GM23338 (cell line): ENCODE results near the gene MAP1LC3A. TPM values are rescaled to one million over a fixed set of nuclear protein-coding genes. Genes with fewer than 3 reads are reported as not detected.

Experiments
- NANOG ChIP-seq: IDR thresholded peaks from 2 replicates; pipeline ENCODE4 v1.6.1; 2016; ENCODE audit warnings: antibody characterized with exemption, borderline replicate concordance
- ZNF114 ChIP-seq: fragments of 250-450 bp; sonication (Bioruptor Pico); IDR thresholded peaks from 2 replicates; pipeline ENCODE4 v1.5.0; 2020; ENCODE audit warnings: mild to moderate bottlenecking, moderate library complexity
- polyA plus RNA-seq: library from polyadenylated mRNA; unstranded; fragments of >200 nt; fragmentation: Nextera tagmentation; extraction: Ambion mirVana; gene quantifications from 2 replicates; pipeline ENCODE4 v1.2.1, GENCODE V29; 2016
- total RNA-seq: library from RNA; depleted of rRNA; stranded (reverse); fragments of >200 nt; shearing (Covaris generic); gene quantifications from 2 replicates; pipeline ENCODE4 v1.2.3, GENCODE V29; 2014
- TF ChIP-seq, protein P1 (sequence below): fragments of 250-450 bp; sonication (Bioruptor Pico); IDR thresholded peaks from 2 replicates; pipeline ENCODE4 v1.5.0; 2020; ENCODE audit warnings: mild to moderate bottlenecking, moderate library complexity
- TF ChIP-seq, protein P2 (sequence below): IDR thresholded peaks from one replicate; pipeline ENCODE4 v1.6.1; 2018; ENCODE audit warnings: antibody characterized with exemption; ENCODE audit not compliant: unreplicated experiment

MAP1LC3A gene
- total and polyA plus RNA-seq, 2 experiments from 2014 or later = 15.2 to 15.9 TPM

DNA sequence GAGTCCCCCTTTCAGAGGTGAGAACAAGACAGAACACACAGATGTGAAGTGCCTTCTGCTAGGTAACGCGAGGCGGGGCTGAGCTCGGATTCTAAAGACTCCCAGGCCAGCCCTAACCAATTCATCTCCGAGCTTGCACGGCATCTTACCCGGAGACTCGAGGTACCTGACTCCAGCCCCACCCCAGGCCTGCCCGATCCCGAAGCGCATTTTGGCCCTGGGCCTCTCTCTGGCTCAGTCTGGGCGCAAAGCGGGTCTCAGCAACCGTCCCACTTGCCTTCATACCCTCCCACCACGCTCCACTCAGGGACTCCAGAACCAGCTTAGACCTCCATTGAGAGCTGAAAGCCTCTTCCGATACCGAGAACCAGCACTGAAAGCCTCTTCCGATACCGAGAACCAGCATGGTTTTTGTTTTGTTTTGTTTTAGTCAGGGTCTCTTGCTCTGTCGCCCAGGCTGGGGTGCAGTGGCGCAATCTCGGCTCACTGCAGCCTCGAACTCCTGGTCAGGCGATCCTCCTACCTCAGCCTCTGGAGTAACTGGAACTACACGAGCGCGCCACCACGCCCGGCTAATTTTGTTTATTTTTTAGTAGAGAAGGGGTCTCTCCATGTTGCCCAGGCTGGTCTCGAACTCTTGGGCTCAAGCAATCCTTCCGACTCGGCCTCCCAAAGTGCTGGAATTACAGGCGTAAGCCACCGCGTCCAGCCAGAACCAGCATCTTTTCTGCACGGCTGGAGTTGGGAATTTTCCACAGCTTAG is 42.9 kb upstream of the MAP1LC3A start (continued):
- TF ChIP-seq, protein P1, sequence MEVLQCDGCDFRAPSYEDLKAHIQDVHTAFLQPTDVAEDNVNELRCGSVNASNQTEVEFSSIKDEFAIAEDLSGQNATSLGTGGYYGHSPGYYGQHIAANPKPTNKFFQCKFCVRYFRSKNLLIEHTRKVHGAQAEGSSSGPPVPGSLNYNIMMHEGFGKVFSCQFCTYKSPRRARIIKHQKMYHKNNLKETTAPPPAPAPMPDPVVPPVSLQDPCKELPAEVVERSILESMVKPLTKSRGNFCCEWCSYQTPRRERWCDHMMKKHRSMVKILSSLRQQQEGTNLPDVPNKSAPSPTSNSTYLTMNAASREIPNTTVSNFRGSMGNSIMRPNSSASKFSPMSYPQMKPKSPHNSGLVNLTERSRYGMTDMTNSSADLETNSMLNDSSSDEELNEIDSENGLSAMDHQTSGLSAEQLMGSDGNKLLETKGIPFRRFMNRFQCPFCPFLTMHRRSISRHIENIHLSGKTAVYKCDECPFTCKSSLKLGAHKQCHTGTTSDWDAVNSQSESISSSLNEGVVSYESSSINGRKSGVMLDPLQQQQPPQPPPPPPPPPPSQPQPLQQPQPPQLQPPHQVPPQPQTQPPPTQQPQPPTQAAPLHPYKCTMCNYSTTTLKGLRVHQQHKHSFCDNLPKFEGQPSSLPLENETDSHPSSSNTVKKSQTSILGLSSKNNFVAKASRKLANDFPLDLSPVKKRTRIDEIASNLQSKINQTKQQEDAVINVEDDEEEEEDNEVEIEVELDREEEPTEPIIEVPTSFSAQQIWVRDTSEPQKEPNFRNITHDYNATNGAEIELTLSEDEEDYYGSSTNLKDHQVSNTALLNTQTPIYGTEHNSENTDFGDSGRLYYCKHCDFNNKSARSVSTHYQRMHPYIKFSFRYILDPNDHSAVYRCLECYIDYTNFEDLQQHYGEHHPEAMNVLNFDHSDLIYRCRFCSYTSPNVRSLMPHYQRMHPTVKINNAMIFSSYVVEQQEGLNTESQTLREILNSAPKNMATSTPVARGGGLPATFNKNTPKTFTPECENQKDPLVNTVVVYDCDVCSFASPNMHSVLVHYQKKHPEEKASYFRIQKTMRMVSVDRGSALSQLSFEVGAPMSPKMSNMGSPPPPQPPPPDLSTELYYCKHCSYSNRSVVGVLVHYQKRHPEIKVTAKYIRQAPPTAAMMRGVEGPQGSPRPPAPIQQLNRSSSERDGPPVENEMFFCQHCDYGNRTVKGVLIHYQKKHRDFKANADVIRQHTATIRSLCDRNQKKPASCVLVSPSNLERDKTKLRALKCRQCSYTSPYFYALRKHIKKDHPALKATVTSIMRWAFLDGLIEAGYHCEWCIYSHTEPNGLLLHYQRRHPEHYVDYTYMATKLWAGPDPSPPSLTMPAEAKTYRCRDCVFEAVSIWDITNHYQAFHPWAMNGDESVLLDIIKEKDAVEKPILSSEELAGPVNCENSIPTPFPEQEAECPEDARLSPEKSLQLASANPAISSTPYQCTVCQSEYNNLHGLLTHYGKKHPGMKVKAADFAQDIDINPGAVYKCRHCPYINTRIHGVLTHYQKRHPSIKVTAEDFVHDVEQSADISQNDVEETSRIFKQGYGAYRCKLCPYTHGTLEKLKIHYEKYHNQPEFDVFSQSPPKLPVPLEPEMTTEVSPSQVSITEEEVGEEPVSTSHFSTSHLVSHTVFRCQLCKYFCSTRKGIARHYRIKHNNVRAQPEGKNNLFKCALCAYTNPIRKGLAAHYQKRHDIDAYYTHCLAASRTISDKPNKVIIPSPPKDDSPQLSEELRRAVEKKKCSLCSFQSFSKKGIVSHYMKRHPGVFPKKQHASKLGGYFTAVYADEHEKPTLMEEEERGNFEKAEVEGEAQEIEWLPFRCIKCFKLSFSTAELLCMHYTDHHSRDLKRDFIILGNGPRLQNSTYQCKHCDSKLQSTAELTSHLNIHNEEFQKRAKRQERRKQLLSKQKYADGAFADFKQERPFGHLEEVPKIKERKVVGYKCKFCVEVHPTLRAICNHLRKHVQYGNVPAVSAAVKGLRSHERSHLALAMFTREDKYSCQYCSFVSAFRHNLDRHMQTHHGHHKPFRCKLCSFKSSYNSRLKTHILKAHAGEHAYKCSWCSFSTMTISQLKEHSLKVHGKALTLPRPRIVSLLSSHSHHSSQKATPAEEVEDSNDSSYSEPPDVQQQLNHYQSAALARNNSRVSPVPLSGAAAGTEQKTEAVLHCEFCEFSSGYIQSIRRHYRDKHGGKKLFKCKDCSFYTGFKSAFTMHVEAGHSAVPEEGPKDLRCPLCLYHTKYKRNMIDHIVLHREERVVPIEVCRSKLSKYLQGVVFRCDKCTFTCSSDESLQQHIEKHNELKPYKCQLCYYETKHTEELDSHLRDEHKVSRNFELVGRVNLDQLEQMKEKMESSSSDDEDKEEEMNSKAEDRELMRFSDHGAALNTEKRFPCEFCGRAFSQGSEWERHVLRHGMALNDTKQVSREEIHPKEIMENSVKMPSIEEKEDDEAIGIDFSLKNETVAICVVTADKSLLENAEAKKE (CRISPR knock-in tag) = no peak
- no peak for TF ChIP-seq ZNF114 (CRISPR knock-in tag)
- TF ChIP-seq NANOG = no peak
- TF ChIP-seq, protein P2, sequence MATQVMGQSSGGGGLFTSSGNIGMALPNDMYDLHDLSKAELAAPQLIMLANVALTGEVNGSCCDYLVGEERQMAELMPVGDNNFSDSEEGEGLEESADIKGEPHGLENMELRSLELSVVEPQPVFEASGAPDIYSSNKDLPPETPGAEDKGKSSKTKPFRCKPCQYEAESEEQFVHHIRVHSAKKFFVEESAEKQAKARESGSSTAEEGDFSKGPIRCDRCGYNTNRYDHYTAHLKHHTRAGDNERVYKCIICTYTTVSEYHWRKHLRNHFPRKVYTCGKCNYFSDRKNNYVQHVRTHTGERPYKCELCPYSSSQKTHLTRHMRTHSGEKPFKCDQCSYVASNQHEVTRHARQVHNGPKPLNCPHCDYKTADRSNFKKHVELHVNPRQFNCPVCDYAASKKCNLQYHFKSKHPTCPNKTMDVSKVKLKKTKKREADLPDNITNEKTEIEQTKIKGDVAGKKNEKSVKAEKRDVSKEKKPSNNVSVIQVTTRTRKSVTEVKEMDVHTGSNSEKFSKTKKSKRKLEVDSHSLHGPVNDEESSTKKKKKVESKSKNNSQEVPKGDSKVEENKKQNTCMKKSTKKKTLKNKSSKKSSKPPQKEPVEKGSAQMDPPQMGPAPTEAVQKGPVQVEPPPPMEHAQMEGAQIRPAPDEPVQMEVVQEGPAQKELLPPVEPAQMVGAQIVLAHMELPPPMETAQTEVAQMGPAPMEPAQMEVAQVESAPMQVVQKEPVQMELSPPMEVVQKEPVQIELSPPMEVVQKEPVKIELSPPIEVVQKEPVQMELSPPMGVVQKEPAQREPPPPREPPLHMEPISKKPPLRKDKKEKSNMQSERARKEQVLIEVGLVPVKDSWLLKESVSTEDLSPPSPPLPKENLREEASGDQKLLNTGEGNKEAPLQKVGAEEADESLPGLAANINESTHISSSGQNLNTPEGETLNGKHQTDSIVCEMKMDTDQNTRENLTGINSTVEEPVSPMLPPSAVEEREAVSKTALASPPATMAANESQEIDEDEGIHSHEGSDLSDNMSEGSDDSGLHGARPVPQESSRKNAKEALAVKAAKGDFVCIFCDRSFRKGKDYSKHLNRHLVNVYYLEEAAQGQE = no peak
